ENCODE data around the gene ISCA1.

GRCh38 chr9:86256653-86257052 lies 25.7 kb downstream of the ISCA1 start:
- no peak for TF ChIP-seq CTCF (IDR thresholded peaks at IDR 0.05)
- no peak for TF ChIP-seq POLR2AphosphoS5 (IDR thresholded peaks at IDR 0.05)
